HEK293T (cell line): ENCODE measurements around the gene KRTAP2-2.

Experiments
- BHLHE40 ChIP-seq: fragments of 450-650 bp; IDR thresholded peaks from 2 replicates; pipeline ENCODE4 v1.6.1; 2016; ENCODE audit warnings: mild to moderate bottlenecking, moderate library complexity, borderline replicate concordance
- ELF4 ChIP-seq: fragments of 450-650 bp; IDR thresholded peaks from 2 replicates; pipeline ENCODE4 v1.6.1; 2017; ENCODE audit warnings: antibody characterized with exemption
- FOXA1 ChIP-seq: fragments of 450-650 bp; IDR thresholded peaks from 2 replicates; pipeline ENCODE4 v1.6.1; 2016; ENCODE audit warnings: mild to moderate bottlenecking
- FOXK2 ChIP-seq: fragments of 450-650 bp; IDR thresholded peaks from 2 replicates; pipeline ENCODE4 v1.6.1; 2016; ENCODE audit warnings: mild to moderate bottlenecking
- HDGF ChIP-seq: fragments of 450-650 bp; IDR thresholded peaks from 2 replicates; pipeline ENCODE4 v1.6.1; 2017; ENCODE audit warnings: antibody characterized with exemption, borderline replicate concordance
- LEF1 ChIP-seq: fragments of 450-650 bp; IDR thresholded peaks from 2 replicates; pipeline ENCODE4 v1.6.1; 2017; ENCODE audit warnings: mild to moderate bottlenecking, borderline replicate concordance
- NFRKB ChIP-seq: fragments of 450-650 bp; IDR thresholded peaks from 2 replicates; pipeline ENCODE4 v1.6.1; 2016; ENCODE audit warnings: mild to moderate bottlenecking, moderate library complexity
- PKNOX1 ChIP-seq: fragments of 450-650 bp; IDR thresholded peaks from 2 replicates; pipeline ENCODE4 v1.6.1; 2016
- SP1 ChIP-seq: fragments of 450-650 bp; IDR thresholded peaks from 2 replicates; pipeline ENCODE4 v1.6.1; 2017
- SUZ12 ChIP-seq: fragments of 450-650 bp; IDR thresholded peaks from 2 replicates; pipeline ENCODE4 v1.6.1; 2016; ENCODE audit warnings: mild to moderate bottlenecking

- TF ChIP-seq PKNOX1 (no peak), ELF4 (no peak), FOXA1 (no peak), HDGF (no peak), BHLHE40 (no peak), NFRKB (no peak), LEF1 (no peak), FOXK2 (no peak), SUZ12 (no peak), SP1 (no peak)
Measured at GRCh38 chr17:41061964-41062363, 6.9 kb upstream of the KRTAP2-2 start.
